HG02970 (cell line): ENCODE results near the gene LRRFIP1.

Experiments used
- ATAC-seq: cut with Tn5 transposase; IDR thresholded peaks from one replicate; pipeline ENCODE4 v1.9.1; 2021; ENCODE audit warnings: mild to moderate bottlenecking, moderate library complexity, moderate number of reproducible peaks; ENCODE audit not compliant: unreplicated experiment, low FRiP score

Gene LRRFIP1

DNA sequence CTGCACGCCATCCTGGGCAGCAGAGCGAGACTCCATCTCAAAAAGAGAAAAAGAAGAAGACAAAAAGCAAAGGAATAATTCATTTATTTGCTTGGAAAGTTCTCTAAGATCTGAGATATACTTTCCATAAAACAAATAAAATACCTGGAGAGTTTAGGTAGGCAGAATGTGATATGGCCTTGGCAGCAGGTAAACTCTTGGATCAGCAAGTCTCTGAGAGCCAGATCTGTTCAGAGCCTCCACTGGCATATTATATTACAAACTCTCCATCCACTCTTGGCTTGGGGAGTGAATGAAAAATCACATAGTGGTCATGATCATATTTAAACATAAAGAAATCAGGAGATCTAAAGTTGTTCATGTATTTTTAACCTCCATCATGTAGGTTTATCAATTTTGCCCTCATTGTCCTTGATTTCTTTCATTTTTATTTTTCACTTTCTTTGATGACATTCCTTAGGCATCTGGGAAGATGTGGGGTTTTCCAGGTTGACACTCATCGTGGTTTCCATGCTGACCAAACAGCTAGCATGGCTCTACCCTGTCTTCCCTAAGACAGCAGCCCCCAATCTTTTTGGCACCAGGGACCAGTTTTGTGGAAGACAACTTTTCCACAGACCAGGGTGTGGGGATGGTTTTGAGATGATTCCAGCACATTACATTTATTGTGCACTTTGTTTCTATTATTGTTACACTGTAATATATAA lies 10.2 kb downstream of the LRRFIP1 start:
- no peak for ATAC-seq

GRCh38 chr2:237638176-237638575 lies 10.8 kb downstream of the LRRFIP1 start:
- ATAC-seq = no peak

GRCh38 chr2:237639052-237639835 lies 11.9 kb downstream of the LRRFIP1 start:
- no peak for ATAC-seq

- no peak for ATAC-seq
Observed at GRCh38 chr2:237639836-237640220, 12.4 kb downstream of the LRRFIP1 start.

DNA sequence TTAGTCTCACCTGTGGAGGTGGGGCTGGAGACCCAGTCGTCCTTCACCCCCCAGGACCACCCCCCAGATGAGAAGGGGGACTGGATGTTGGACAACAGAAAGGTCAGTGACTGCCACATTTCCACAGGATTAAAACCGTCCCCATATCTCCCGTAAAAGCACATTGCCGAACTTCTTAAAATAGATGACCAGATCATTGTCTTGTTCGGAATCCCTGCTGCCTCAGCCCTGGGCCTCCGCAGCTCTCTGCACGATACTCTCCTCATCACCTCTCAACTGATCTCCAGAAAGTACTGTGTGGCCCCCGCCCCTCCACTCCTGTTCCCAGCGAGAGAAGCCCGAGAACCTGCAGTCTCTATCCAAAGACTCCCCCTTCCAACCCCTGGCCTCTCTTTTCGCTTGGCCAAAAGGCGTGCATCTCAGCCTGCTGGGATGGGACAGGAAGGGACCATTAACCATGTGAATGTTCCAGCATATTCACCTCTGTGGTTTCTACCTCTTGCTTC lies 13.2 kb downstream of the LRRFIP1 start:
- ATAC-seq = no peak

GRCh38 chr2:237642038-237642734 lies 14.8 kb downstream of the LRRFIP1 start:
- ATAC-seq = no peak

DNA sequence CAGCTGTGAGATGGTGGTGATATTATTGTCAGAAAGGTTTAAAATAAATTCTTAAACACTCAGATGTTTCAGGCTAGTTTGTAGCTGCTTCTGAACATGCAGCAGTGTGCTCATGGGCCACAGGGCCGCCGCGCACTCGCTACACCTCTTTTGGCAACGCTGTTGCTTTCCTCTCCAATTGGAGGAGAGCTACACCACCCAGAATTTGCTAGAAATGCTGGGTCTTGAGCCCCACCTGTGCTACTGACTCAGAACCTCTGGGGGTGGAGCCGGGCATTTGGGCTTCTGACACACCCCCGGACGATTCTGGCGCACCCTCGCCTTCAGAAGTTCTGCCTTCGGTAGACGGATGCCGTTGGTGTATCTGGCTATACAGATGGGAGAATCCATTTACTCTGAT lies 15.7 kb downstream of the LRRFIP1 start:
- ATAC-seq = no peak

DNA sequence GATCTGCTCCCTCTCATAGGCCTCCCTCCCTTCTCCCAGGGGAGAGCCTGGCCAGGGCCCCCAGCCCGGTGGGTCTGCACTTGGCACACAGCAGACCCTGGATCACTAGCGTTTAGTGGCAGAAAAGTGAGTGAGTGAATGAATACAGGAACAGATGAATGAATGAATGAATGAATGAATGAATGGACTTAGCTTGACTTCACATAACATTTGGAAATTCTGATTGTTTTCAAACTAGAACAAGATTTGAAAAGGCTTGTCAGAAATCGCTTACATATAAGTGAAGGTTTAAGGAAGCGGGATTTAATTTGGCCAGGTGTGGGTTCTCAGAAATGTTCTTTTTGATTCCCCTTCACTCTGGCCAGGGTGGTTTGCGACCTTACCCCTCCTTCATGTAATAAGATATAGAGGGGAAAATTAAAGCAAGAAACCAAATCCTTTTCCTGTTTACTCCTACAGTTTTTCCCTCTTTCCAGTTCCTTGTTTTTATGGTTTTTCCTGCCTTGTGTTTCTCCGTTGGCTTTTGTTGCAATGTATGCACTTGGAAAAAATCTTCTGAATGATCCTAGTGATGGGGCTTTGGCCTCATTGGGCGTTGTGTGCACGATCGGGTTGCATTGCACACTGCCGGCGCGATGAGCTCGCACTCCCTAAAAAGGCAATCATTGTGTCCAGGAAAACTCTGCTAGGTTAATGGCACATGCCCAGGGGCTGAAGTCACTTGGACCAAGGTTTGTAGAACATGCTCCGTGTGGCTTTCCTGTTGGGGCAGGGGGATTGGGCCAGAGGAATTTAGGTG lies 16.4 kb downstream of the LRRFIP1 start:
- no peak for ATAC-seq

DNA sequence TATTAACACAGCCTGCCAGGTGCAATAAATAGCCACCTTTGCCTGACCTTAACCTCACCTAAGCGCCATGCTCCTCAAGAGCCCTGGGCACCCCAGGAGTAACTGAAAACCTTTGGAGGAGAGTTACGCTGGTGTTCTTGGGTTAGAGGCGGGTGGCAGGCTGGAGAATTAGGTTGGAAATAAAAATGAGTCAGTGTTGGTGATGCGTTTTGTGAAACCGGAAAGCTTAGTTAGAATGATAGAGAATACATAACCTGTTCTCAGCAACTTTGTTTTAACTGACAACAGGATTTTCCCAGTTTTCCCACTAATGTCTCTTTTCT lies 17.0 kb downstream of the LRRFIP1 start:
- no peak for ATAC-seq

GRCh38 chr2:237645261-237645660 lies 17.9 kb downstream of the LRRFIP1 start:
- no peak for ATAC-seq

DNA sequence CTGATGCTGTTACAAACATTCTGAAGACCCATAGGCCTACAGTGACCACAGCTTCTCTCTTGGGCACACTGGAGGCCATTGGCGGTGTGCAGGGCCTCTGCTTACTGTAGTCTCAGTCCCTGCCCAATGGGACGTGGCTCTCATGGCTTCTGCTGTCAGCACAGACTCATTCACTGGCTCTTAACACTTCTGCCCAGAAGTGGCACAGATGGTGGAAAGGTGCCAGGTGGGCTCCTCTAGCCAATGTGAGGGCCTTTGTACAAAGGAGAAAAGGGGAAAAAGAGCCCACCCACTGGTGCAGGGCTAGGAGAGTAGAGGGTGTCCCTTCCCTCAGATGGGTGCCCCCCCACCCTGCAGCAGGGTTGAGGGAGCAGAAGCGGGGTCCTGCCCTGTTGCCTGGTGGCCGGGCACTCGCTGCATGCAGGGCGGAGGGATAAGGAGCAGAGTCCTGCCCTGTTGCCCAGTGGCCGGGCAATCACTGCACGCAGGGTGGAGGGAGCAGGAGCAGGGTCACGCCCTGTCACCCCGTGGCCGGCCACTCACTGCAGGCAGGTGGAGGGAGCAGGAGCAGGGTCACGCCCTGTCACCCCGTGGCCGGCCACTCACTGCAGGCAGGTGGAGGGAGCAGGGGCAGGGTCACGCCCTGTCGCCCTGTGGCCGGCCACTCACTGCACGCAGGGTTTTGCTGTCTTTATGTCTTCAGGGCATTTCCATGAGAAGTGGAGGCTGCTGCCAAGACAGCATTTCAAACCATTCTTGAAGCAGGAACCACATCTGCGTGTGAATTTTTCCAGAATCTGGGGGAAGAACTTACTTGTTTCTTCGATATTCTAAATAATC lies 20.0 kb downstream of the LRRFIP1 start:
- no peak for ATAC-seq

DNA sequence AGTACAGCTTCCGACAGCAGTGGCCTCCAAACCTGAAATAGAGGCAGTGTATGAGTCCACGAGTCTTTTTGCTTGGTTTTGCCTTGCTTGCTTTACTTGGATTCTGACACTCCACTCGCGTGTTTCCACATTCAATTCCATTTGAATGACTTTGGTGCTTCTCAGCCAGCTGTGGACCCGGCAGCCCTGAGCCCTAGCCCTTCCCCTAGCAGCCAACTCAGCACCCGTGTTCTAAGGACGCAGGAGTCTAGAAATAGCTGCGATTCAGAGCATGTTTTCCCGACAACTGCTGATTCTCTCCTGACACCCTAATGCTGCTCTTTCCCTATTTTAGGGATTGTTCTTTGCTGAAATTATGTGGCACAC lies 20.6 kb downstream of the LRRFIP1 start:
- ATAC-seq = no peak

DNA sequence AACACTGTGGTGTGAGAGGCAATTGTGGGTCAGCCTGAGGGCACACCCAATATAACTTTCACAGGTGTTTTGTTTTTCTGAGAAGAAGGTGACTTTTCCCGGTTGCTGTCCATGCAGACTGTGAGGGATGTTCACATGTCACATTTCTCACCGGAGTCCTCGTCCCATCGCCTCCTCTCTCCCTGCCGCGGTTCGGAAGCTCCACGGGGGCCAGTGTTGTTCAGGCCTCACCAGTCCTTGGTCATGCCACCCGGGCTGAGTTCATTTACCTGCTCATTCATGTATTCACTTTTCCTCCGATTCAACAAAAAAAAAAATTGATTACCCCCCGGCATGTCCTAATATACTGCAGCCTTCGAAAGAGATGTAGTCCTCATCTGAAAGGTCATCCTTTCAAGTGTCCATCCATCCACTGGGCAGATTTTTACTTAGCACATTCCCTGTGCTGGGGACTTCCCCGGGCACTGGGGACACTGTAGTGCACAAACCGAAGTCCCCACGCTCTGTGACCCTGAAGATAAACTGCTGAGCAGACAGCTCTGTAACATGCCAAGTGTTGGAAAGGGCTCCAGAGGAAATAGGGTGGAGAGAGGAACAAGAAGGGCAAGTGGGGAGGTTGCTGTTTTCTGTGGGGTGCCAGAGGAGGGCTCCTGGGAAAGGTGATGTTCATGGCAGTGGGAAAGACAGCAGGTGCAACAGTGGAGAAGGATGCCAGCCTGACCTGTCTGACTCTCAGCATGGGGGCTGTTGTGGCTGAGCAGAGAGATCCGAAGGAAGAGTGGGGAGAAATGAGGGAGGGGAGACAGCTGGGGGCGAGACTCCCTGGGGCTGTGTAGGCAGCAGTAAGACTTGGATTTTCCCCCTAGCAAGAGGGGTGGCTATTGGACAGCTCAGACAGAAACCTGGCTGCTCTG lies 22.4 kb downstream of the LRRFIP1 start:
- ATAC-seq = no peak

DNA sequence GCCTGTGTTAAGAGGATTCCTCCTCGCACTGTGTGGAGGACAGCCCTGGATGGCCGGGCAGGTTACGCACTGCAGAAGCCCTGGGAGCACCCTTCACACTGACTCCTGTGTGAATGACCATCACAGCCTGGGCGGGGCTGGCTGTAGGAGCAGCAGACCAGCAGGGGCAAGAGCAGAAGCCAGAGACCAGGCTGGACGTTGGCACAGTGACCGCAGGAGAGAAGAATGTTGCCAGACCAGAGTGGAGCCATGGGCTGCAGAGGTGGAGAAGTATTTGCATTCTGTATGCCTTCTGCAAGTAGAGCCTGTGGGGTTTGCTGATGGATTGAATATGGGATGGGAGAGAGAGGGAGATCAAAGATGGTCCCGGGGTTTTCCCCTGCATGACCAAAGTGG lies 23.1 kb downstream of the LRRFIP1 start:
- no peak for ATAC-seq

DNA sequence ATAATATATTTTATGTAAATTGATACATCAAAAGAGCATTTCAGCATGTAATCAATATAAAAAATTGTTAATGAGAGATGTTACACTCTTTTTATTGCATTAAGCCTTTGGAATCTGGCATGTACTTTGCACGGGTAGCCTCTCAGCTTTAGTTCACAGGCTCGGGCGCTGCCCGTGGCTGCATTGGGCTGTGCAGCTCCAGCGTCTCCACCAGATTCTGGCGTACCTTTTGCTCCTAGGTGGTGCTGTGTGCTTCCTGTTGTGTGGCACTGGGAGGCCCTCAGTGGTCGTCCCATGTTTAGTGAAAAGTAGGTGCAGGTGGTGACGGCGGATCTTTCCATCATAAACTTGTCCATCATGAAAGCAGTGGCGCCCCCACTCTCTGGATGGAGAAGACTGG lies 24.4 kb downstream of the LRRFIP1 start:
- ATAC-seq = no peak

DNA sequence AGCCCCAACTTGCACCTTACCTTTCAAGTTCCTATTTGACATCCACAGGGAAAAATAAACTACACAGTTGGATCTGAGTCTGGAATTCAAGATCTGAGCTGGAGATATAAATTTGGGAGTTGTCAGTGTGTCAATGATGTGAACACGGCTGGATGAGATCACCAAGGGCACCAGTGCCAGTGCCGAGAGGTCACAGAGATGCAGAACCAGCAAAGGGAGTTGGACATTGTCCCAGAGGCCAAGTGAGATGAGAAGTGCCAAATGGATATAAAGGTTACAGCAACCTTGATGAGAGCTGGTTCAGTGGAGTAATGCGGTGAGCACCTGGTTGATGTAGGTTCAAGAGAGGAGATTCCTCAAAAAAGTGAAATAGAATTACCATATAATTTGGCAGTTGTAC lies 24.8 kb downstream of the LRRFIP1 start:
- no peak for ATAC-seq

GRCh38 chr2:237652854-237653253 lies 25.5 kb downstream of the LRRFIP1 start:
- ATAC-seq = no peak

- no peak for ATAC-seq
Observed at GRCh38 chr2:237653776-237654558, 26.6 kb downstream of the LRRFIP1 start.
